Endometrium (tissue), 2 donors: ENCODE results near the gene CHTF8.

Experiments
- FAIRE-seq: peaks from 2 replicates; lab custom pipeline; 2012; peaks lifted over from hg19 to GRCh38; lab: Jason Lieb, UNC
- donor health status: control.
- donor health status: control.

CHTF8 gene

GRCh38 chr16:69112285-69113129 is 19.9 kb downstream of the CHTF8 start:
- FAIRE-seq: no peak

- no peak for FAIRE-seq
Observed at GRCh38 chr16:69111876-69112230, 20.5 kb downstream of the CHTF8 start.

- no peak for FAIRE-seq
Observed at GRCh38 chr16:69111216-69111875, 21.0 kb downstream of the CHTF8 start.

- no peak for FAIRE-seq
Observed at GRCh38 chr16:69110406-69110805, 22.0 kb downstream of the CHTF8 start.

GRCh38 chr16:69109486-69110270 is 22.7 kb downstream of the CHTF8 start:
- FAIRE-seq: no peak

- no peak for FAIRE-seq
Observed at GRCh38 chr16:69108905-69109252, 23.5 kb downstream of the CHTF8 start.

- FAIRE-seq: no peak
Observed at GRCh38 chr16:69108064-69108904, 24.1 kb downstream of the CHTF8 start.

- no peak for FAIRE-seq
Observed at GRCh38 chr16:69107316-69107962, 24.9 kb downstream of the CHTF8 start.

GRCh38 chr16:69106491-69107315 is 25.7 kb downstream of the CHTF8 start:
- FAIRE-seq: no peak

- no peak for FAIRE-seq
Observed at GRCh38 chr16:69105501-69106361, 26.7 kb downstream of the CHTF8 start, which contains the start of gene HAS3. HAS3 (plus strand) TSS chr16:69105653; CDS start chr16:69109396, 3,743 bp downstream.

GRCh38 chr16:69100071-69100691 is 32.2 kb downstream of the CHTF8 start:
- FAIRE-seq: no peak

GRCh38 chr16:69095193-69095592 is 37.2 kb downstream of the CHTF8 start:
- FAIRE-seq: no peak

- FAIRE-seq: no peak
Observed at GRCh38 chr16:69094501-69094900, 37.9 kb downstream of the CHTF8 start.

GRCh38 chr16:69093974-69094373 is 38.4 kb downstream of the CHTF8 start:
- no peak for FAIRE-seq

- FAIRE-seq: no peak
Observed at GRCh38 chr16:69089091-69089910, 43.1 kb downstream of the CHTF8 start.

- FAIRE-seq: no peak
Observed at GRCh38 chr16:69088684-69089083, 43.7 kb downstream of the CHTF8 start.

GRCh38 chr16:69087161-69087581 is 45.2 kb downstream of the CHTF8 start:
- FAIRE-seq: no peak
